Mononuclear cell (primary cell): ENCODE measurements around the gene SHISA7. TPM values are rescaled to one million over a fixed set of nuclear protein-coding genes. Genes with fewer than 3 reads are reported as not detected.
A peak's percentile ranks its signal among the peaks of the same experiment; 100 is the strongest.
"Not testable (repeated sequence)": the region's sequence is repeated elsewhere in the genome, so short reads cannot be mapped to it uniquely, and the experiment has no call there.

ENCODE experiments used
- H3K27me3 ChIP-seq: 2 replicates; pipeline ENCODE4 v1.6.0; 2011; ENCODE audit warnings: low read length, control low read depth; ENCODE audit not compliant: insufficient read depth
- H3K4me1 ChIP-seq: 2 replicates; pipeline ENCODE4 v1.5.1; 2011; ENCODE audit warnings: mild to moderate bottlenecking, low read length, control low read depth; ENCODE audit not compliant: insufficient read depth
- H3K4me3 ChIP-seq: 2 replicates; pipeline ENCODE4 v1.5.1; 2011; ENCODE audit warnings: mild to moderate bottlenecking, low read length, moderate library complexity
- H3K9me3 ChIP-seq: 2 replicates; pipeline ENCODE4 v1.5.1; 2011; ENCODE audit warnings: low read depth, mild to moderate bottlenecking, control low read depth, low read length
- total RNA-seq: library from RNA; depleted of rRNA; stranded (reverse); fragments of >200 nt; gene quantifications from one replicate; pipeline ENCODE4 v1.2.3, GENCODE V29; 2012

Gene SHISA7
- total RNA-seq, 1 donor: not detected

DNA sequence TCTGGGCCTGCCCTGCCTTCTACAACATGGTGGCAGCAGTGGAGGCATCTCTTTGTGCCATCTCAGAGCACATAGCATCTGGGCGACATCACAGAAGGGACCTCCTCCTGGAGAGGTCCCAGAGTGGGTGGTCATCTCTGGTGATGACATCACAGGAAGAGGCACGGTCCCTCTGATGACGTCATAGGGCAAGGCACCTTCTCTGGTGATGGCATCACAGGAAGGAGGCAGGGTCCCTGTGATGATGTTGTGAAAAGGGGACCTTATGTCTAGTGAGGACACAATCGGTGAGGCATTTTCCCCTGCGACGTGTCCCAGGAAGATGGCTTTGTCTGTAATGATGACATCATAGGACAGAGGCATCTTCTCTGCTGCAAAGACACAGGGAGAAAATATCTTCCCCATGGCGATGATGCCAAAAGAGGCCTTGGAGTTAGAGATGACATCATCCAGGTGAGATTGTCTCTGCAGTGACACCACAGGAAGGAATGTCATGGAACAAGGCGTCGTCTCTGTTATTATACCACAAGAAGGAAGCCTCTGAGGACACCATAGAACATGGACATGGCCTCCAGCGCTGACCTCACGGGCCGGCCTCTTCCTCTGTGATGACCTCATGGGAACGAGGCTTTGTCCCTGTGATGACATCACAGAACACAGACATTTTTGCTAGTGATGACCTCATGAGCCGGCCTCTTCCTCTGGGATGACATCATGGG, 10.7 kb downstream of the SHISA7 start:
- H3K4me3 ChIP-seq: no peak overlapping the region
- H3K27me3 ChIP-seq: peaks cover 35% of the 10 kb centered on the region
- H3K9me3 ChIP-seq: no peaks in the 10 kb centered on the region
- H3K4me1 ChIP-seq: no peaks in the 10 kb centered on the region

DNA sequence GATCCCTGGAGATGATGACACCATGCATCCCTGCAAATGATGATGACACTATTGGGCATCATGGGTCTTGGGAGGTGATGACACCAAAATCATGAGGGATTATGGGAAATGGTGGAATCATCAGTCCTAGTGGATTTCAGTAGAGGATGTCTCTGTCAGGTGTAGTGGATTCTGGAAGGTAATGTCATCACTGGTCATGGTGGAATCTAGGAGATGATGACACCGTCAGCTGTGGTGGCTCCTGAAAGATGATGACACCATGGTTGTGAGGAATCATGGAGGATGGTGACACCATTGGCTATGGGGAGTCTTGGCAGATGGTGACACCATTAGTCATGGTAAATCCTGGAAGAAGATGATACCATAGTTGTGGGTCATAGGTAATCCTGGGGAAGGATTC, 11.9 kb downstream of the SHISA7 start:
- no peaks in the 10 kb centered on the region for H3K4me1 ChIP-seq
- H3K27me3 ChIP-seq: peaks cover 30% of the 10 kb centered on the region
- no peak overlapping the region for H3K4me3 ChIP-seq

DNA sequence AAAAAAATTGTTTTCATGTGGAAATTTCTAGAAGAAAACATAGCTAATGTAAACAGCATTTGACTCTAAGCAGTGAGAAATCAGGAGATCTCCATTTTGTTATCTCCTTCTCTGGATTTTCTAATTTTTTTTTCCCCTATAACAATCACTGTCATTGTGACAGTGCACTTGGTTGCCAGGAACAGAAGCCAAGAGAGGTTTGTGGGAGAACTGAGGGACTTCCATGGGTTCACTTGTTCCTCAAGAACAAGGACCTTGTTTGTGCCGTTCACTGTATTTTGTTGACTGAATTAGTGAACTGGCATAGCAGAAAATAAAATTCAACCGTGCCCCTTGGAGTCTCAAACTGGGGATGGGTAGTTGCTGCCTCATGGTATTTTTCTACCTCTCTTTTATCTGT, 17.1 kb downstream of the SHISA7 start:
- Histone ChIP-seq H3K4me3 (no peak overlapping the region), H3K9me3 (no peaks in the 10 kb centered on the region), H3K4me1 (peaks cover 11% of the 10 kb centered on the region), H3K27me3 (peaks cover 2% of the 10 kb centered on the region)

More for the DNA sequence above, 11.9 kb downstream of the SHISA7 start:
- no peaks in the 10 kb centered on the region for H3K9me3 ChIP-seq

DNA sequence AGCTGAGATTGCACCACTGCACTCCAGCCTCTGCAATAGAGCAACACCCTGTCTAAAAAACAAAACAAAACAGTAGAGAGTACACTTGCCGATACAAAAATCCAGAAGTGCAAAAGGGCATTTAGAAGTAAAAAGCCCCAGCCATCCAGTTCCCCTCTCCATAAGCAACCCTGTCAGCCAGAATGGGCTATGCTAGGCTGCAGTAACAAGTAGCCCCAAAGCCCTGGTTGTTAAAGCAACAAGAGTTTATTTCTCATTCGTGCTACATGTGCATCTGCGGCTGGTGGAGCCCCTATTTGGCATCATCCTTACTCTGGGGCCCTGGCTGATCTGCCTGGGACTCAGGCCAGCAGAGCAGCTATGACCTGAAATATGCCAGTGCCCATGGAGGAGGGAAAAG, 18.6 kb downstream of the SHISA7 start:
- no peaks in the 10 kb centered on the region for H3K27me3 ChIP-seq
- peaks cover 12% of the 10 kb centered on the region for H3K4me1 ChIP-seq
- no peak overlapping the region for H3K4me3 ChIP-seq
- no peaks in the 10 kb centered on the region for H3K9me3 ChIP-seq

DNA sequence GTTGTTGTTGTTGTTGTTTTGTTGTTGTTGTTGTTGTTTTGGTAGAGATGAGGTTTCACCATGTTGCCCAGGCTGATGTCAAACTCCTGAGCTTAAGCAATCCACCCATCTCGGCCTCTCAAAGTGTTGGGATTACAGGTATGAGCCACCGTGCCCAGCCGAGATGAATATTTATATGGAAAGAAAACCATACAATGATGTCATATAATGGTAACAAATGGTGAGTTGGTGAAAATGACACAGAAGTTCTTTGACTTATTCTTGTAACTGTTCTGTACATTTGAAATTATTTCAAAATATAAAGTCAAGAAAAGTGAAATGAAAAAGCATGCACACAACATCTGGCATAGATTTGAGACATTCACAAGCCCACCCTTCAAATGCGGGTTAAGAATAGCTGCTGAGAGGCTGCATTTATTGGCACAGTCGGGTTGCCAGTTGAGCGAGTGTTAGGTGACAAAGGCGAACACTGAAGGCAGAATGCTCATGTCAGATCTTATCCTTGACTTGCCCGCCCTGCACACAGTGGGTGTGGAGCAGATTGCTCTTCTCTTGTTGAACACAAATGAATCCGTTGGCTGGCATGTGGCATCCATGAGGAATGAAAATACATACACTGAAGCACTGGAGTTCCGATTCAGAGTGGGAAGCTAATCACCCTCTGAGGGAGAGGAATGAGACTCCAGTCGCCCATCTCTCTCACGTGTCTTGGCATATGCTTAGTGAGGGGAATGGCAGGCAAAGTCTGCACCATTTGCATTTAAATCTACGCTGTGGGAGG, 19.7 kb downstream of the SHISA7 start:
- Histone ChIP-seq H3K4me1 (peaks cover 12% of the 10 kb centered on the region), H3K27me3 (no peaks in the 10 kb centered on the region), H3K9me3 (no peaks in the 10 kb centered on the region), H3K4me3 (no peak overlapping the region)

DNA sequence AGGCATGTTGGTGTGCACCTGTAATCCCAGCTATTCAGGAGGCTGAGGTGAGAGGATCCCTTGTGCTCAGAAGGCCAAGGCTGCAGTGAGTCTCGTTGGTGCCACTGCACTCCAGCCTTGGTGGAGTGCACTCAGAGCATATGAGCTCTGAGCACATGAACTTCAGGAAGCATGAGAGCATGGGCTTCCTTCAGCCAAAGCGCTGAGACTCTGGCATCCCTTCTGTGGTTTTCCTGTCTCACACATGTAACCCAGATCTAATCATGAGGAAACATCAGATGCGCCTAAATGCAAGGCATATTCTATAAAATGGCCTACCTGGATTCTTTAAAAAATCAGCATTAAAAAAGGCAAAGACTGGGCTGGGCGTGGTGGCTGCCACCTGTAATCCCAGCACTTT, 21.8 kb downstream of the SHISA7 start:
- peaks cover 17% of the 10 kb centered on the region for H3K4me1 ChIP-seq
- not testable (repeated sequence) for H3K9me3 ChIP-seq, H3K4me3 ChIP-seq, H3K27me3 ChIP-seq

DNA sequence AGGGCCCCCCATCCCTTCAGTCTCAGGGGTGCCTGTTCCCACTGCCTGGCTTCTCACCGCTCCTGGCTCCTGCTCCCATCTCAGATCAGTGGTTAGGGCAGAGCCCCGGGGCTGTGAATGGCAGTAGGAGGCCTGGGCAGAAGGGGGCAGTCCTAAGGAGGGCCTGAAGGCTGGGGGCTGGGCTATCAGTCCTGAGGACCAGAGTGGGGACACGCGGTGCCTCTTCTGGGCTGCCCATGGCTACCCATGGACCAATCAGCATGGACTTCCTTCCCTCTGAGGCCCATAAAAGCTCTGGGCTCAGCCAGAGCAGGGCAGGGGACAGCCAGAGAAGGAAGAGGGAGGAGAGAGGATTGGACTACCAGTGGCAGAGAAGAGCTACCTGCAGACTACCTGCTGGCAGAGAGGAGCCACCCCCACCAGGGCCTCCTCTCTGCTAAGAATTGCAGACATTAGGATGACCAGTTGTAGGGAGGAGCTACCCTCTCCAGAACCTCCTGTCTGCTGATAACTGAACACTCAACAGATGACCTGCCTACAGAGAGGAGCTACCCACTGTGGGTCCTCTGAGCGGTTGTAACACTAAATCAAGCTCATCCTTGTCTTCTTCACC, 23.4 kb downstream of the SHISA7 start:
- H3K9me3 ChIP-seq: no peaks in the 10 kb centered on the region
- H3K4me3 ChIP-seq: no peak overlapping the region

DNA sequence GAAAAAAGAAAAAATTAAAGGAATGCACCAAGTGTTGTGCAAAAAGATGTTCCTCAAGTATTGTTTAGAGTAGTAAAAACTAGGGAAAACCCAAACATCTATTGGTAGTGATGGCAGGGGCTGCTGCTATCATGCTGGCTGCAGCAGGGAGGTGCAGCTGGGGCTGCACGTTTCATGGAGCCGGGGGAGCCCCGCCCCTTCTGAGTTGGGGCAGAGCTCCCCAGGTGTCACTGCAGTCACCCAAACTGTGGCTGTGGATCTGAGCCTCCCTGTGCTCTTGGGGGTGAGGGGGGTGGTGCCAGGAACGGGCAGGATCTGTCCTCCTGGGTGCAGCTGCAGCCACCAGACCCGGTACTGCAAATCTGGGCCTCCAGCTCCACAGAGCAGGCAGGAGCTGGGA, 24.0 kb downstream of the SHISA7 start:
- Histone ChIP-seq H3K9me3 (no peaks in the 10 kb centered on the region), H3K4me3 (no peak overlapping the region), H3K4me1 (peaks cover 17% of the 10 kb centered on the region), H3K27me3 (no peaks in the 10 kb centered on the region)

More for the DNA sequence above, 23.4 kb downstream of the SHISA7 start:
- Histone ChIP-seq H3K4me1 (peaks cover 17% of the 10 kb centered on the region), H3K27me3 (no peaks in the 10 kb centered on the region)

DNA sequence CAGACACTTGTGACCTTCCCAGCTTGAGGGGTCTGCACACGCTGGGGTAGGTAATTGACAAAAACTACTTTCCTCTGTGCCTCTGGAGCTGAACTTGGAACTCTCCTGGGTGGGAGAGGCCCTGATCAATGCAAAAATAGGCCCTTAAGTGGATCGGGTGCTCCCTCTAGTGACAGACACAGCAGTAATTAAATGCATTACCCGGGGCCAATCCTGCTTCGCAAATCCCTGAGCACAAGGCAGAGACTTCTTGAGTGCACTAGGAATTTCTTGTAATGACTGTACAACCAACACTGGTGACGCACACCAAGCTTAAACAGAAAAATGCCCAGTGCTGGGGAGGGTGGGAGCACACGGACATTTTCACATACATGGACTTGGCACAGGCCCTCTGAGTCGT, 24.9 kb downstream of the SHISA7 start:
- Histone ChIP-seq H3K4me3 (no peak overlapping the region), H3K27me3 (no peaks in the 10 kb centered on the region), H3K4me1 (peaks cover 17% of the 10 kb centered on the region), H3K9me3 (no peaks in the 10 kb centered on the region)

DNA sequence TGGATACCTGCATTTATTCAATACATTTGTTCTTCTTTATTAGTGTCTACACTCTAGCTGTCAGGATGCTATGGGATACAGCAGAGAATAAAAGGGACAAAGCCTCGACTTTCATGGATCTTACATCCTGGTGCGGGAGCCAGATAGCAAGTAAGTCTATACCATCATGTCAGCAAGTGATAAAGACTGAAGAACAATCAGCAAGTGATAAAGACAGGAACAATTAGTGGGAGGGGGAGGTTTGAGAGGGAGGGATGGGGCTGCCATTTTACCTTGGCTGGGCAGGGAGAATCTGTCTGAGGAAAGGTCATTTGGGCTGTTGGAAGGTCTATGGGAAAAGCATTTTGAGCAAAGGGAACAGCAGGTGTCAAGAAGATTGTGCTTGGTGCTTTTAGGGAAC, 32.9 kb downstream of the SHISA7 start:
- Histone ChIP-seq H3K4me1 (peaks cover 25% of the 10 kb centered on the region), H3K4me3 (no peak overlapping the region), H3K9me3 (no peaks in the 10 kb centered on the region), H3K27me3 (no peaks in the 10 kb centered on the region)

DNA sequence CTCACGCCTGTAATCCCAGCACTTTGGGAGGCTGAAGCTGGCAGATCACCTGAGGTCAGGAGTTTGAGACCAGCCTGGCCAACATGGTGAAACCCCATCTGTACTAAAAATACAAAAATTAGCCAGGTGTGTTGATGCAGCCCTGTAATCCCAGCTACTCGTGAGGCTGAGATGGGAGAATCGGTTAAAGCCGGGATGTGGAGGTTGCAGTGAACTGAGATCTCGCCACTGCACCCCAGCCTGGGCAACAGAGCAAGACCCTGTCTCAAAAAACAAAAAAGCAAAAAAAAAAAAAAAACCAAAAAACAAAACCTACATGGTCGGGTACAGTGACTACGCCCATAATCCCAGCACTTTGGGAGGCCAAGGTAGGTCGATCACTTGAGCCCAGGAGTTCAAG, 33.9 kb downstream of the SHISA7 start:
- not testable (repeated sequence) for H3K9me3 ChIP-seq, H3K27me3 ChIP-seq, H3K4me3 ChIP-seq
- peaks cover 25% of the 10 kb centered on the region for H3K4me1 ChIP-seq

DNA sequence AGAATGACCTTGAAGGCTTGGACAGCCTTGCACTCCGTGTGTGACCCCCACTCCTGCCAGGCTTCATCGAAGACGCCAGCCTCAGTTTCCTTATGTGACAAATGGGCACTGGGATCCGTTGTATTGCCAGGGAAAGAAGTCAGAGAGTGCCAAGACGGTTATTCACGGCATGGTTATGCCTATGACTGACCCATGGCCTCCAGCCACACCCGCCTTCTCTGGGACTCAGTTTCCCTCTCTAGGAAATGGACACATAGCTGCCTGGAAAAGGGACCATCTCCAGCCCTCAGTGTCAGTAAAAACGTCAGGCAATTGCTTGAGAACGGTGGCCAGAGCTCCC, 34.6 kb downstream of the SHISA7 start:
- Histone ChIP-seq H3K4me1 (peaks cover 25% of the 10 kb centered on the region), H3K27me3 (no peaks in the 10 kb centered on the region), H3K9me3 (no peaks in the 10 kb centered on the region), H3K4me3 (peak overlapping the region; percentile 79)

DNA sequence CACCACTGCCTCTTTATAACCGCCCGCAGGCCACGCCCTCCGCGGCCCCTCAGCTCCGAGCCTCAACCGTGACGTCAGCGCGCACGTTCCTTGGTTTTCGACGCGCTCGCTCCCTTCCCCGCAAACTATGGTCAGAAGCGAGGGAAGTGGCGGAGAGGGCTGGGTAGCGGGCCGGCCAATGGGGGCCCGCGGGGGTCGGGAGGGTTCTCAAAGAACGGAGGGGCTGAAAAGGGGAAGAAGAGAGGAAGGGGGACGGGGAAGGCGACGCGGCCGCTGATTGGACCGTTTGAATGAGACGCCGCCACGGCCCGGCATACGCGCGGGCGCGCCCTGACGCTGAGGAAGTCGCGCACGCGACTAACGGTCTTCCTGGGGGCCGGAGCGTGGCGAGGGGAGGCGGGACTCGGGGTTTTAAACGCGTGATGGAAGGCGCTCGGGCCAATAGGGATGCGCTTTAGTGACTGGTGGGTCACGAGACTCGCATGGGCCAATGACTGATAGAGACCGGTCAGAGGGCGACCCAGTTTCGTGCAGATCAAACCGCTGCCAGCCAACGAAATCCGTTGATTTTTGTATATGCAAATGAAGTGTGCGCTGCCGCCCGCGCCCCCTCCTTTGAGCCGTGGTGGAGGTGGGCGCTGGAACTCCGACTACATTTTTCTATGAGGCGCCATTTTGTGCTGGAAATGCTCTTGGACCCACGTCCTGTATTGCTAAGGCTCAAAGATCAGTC, 35.1 kb downstream of the SHISA7 start:
- Histone ChIP-seq H3K27me3 (no peaks in the 10 kb centered on the region), H3K4me1 (peaks cover 25% of the 10 kb centered on the region), H3K4me3 (peak overlapping the region; percentile 79), H3K9me3 (no peaks in the 10 kb centered on the region)

DNA sequence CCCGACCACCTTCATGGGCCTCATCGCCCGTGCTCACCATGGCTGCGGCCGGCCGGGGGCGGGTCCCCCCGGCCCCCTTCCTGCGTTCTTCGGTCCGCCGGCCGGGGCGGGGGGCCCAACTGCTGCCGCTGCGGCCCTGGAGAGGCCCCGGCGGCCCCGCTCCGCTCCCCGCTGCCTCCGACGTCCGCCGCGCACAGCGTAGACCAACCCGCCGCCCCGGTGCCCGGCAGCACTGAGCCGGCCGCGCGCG, 35.6 kb downstream of the SHISA7 start, which contains the start of gene UBE2S:
TSS of gene UBE2S (minus strand) at position 239 of the 250 bp plus-strand sequence. CDS start at position 40, 199 bp downstream.
- peak within 1 kb of the TSS; percentile 79 for H3K4me3 ChIP-seq
- H3K4me1 ChIP-seq: peaks cover 25% of the 10 kb centered on the region
- not testable (repeated sequence) for H3K27me3 ChIP-seq, H3K9me3 ChIP-seq
